ENCODE measurements around the gene CCNJL. TPM values are rescaled to one million over a fixed set of nuclear protein-coding genes. Genes with fewer than 3 reads are reported as not detected.

CCNJL gene
- total RNA-seq, 1 donor from 2014 or later: 8.4 TPM

- no peak for TF ChIP-seq CTCF (IDR thresholded peaks at IDR 0.05)
- Mint-ChIP-seq H3K4me1 (ENCODE audit: unreplicated experiment) (no peaks in the 10 kb centered on the region), H3K36me3 (ENCODE audit: unreplicated experiment) (no peaks in the 10 kb centered on the region), H3K27ac (ENCODE audit: unreplicated experiment) (no peak overlapping the region), H3K4me3 (ENCODE audit: unreplicated experiment) (no peak overlapping the region), H3K27me3 (ENCODE audit: unreplicated experiment) (peaks cover 14% of the 10 kb centered on the region), H3K9me3 (ENCODE audit: unreplicated experiment) (no peaks in the 10 kb centered on the region)
- DNase-seq (ENCODE audit: extremely low spot score, unreplicated experiment): no peak
Measured at GRCh38 chr5:160324886-160325285, 12.5 kb upstream of the CCNJL start.

- TF ChIP-seq CTCF (IDR thresholded peaks at IDR 0.05): no peak
- peaks cover 8% of the 10 kb centered on the region for H3K4me1 Mint-ChIP-seq (ENCODE audit: unreplicated experiment)
- no peaks in the 10 kb centered on the region for H3K9me3 Mint-ChIP-seq (ENCODE audit: unreplicated experiment)
- H3K27ac Mint-ChIP-seq (ENCODE audit: unreplicated experiment): no peak overlapping the region
- no peak for DNase-seq (ENCODE audit: extremely low spot score, unreplicated experiment)
- H3K4me3 Mint-ChIP-seq (ENCODE audit: unreplicated experiment): no peak overlapping the region
- H3K36me3 Mint-ChIP-seq (ENCODE audit: unreplicated experiment): no peaks in the 10 kb centered on the region
- peaks cover 12% of the 10 kb centered on the region for H3K27me3 Mint-ChIP-seq (ENCODE audit: unreplicated experiment)
Measured at GRCh38 chr5:160318409-160318808, 6.0 kb upstream of the CCNJL start.

GRCh38 chr5:160317434-160317833 is 5.1 kb upstream of the CCNJL start:
- TF ChIP-seq CTCF (IDR thresholded peaks at IDR 0.05): no peak
- no peak for DNase-seq (ENCODE audit: extremely low spot score, unreplicated experiment)
- Mint-ChIP-seq H3K9me3 (ENCODE audit: unreplicated experiment) (no peaks in the 10 kb centered on the region), H3K27ac (ENCODE audit: unreplicated experiment) (no peak overlapping the region), H3K4me3 (ENCODE audit: unreplicated experiment) (no peak overlapping the region), H3K4me1 (ENCODE audit: unreplicated experiment) (peaks cover 10% of the 10 kb centered on the region), H3K36me3 (ENCODE audit: unreplicated experiment) (no peaks in the 10 kb centered on the region), H3K27me3 (ENCODE audit: unreplicated experiment) (peaks cover 14% of the 10 kb centered on the region)

- no peak overlapping the region for H3K27ac Mint-ChIP-seq (ENCODE audit: unreplicated experiment)
- peaks cover 17% of the 10 kb centered on the region for H3K4me1 Mint-ChIP-seq (ENCODE audit: unreplicated experiment)
- peaks cover 13% of the 10 kb centered on the region for H3K27me3 Mint-ChIP-seq (ENCODE audit: unreplicated experiment)
- TF ChIP-seq CTCF (IDR thresholded peaks at IDR 0.05): no peak
- H3K9me3 Mint-ChIP-seq (ENCODE audit: unreplicated experiment): no peaks in the 10 kb centered on the region
- H3K36me3 Mint-ChIP-seq (ENCODE audit: unreplicated experiment): no peaks in the 10 kb centered on the region
- no peak overlapping the region for H3K4me3 Mint-ChIP-seq (ENCODE audit: unreplicated experiment)
- DNase-seq (ENCODE audit: extremely low spot score, unreplicated experiment): no peak
Measured at GRCh38 chr5:160315968-160316367, 3.6 kb upstream of the CCNJL start.

- no peak for TF ChIP-seq CTCF (IDR thresholded peaks at IDR 0.05)
- Mint-ChIP-seq H3K9me3 (ENCODE audit: unreplicated experiment) (no peaks in the 10 kb centered on the region), H3K36me3 (ENCODE audit: unreplicated experiment) (no peaks in the 10 kb centered on the region), H3K4me1 (ENCODE audit: unreplicated experiment) (peaks cover 19% of the 10 kb centered on the region), H3K27me3 (ENCODE audit: unreplicated experiment) (peaks cover 2% of the 10 kb centered on the region), H3K4me3 (ENCODE audit: unreplicated experiment) (peak overlapping the region; percentile 95), H3K27ac (ENCODE audit: unreplicated experiment) (peak overlapping the region; percentile 70)
- no peak for DNase-seq (ENCODE audit: extremely low spot score, unreplicated experiment)
Measured at GRCh38 chr5:160312960-160313727, 780 bp upstream of the CCNJL start.
